OCI-LY7 (cell line): Measurements from ENCODE around the gene ATP1B2. TPM values are rescaled to one million over a fixed set of nuclear protein-coding genes. Genes with fewer than 3 reads are reported as not detected.

ENCODE experiments used
- BruUV-seq: library from RNA; stranded (reverse); fragments of 400-500 nt; replicated peaks from 2 replicates; lab custom pipeline; 2021; lab: Mats Ljungman, UMichigan
- CTCF ChIA-PET: fragments of 300-600 bp; sonication (Branson Sonifier 250); formaldehyde crosslinking; loops from one replicate; lab custom pipeline; 2022; ENCODE audit warnings: antibody characterized with exemption; ENCODE audit not compliant: unreplicated experiment; lab: Charles Lee
- POLR2A ChIA-PET: fragments of 300-600 bp; sonication (Branson Sonifier 250); formaldehyde crosslinking; loops from one replicate; lab custom pipeline; 2022; ENCODE audit warnings: antibody characterized with exemption; lab: Charles Lee
- DNase-seq: peaks from one replicate; pipeline ENCODE4 v3.0.0-alpha.2; 2015; ENCODE audit warnings: low spot score
- H2AFZ ChIP-seq: fragments of 200-600 bp; sonication (generic), shearing (Covaris generic); 2 replicates; pipeline ENCODE4 v1.6.1; 2014; ENCODE audit warnings: mild to moderate bottlenecking, antibody characterized with exemption, low read length, moderate library complexity
- H3K27ac ChIP-seq: fragments of 200-600 bp; sonication (generic); 2 replicates; pipeline ENCODE4 v1.5.1; 2014; ENCODE audit warnings: mixed run types, low read depth, mild to moderate bottlenecking, moderate library complexity, low read length, inconsistent platforms; ENCODE audit not compliant: poor library complexity, severe bottlenecking
- H3K36me3 ChIP-seq: fragments of 200-600 bp; sonication (generic); 2 replicates; pipeline ENCODE4 v1.6.1; 2014; ENCODE audit warnings: mild to moderate bottlenecking, antibody characterized with exemption, low read length, moderate library complexity, mixed read lengths; ENCODE audit not compliant: insufficient read depth
- H3K4me1 ChIP-seq: fragments of 200-600 bp; sonication (generic); 2 replicates; pipeline ENCODE4 v1.5.1; 2014; ENCODE audit warnings: mild to moderate bottlenecking, low read length; ENCODE audit not compliant: insufficient read depth, poor library complexity, severe bottlenecking
- H3K4me2 ChIP-seq: fragments of 200-600 bp; sonication (generic); 2 replicates; pipeline ENCODE4 v1.6.1; 2014; ENCODE audit warnings: mild to moderate bottlenecking, low read length
- H3K4me3 ChIP-seq: fragments of 200-600 bp; sonication (generic); 2 replicates; pipeline ENCODE4 v1.5.1; 2014; ENCODE audit warnings: mild to moderate bottlenecking, low read depth, low read length; ENCODE audit not compliant: poor library complexity, severe bottlenecking
- H3K79me2 ChIP-seq: fragments of 200-600 bp; sonication (generic); 2 replicates; pipeline ENCODE4 v1.6.1; 2016; ENCODE audit warnings: low read depth, mild to moderate bottlenecking, low read length, moderate library complexity, mixed read lengths; ENCODE audit not compliant: insufficient read depth
- H3K9me2 ChIP-seq: fragments of 200-600 bp; sonication (generic); 2 replicates; pipeline ENCODE4 v1.6.1; 2016; ENCODE audit warnings: mild to moderate bottlenecking, low read length, mixed read lengths; ENCODE audit not compliant: insufficient read depth
- H3K9me3 ChIP-seq: fragments of 200-600 bp; sonication (generic); 2 replicates; pipeline ENCODE4 v1.6.1; 2014; ENCODE audit warnings: mild to moderate bottlenecking, mixed run types, low read length, mixed read lengths
- H4K20me1 ChIP-seq: fragments of 200-600 bp; sonication (generic); 2 replicates; pipeline ENCODE4 v1.6.1; 2014; ENCODE audit warnings: mild to moderate bottlenecking, antibody characterized with exemption, low read length, moderate library complexity, mixed read lengths; ENCODE audit not compliant: insufficient read depth
- EZH2phosphoT487 ChIP-seq: fragments of 200-600 bp; sonication (generic); IDR thresholded peaks from 2 replicates; pipeline ENCODE4 v1.6.1; 2018; ENCODE audit warnings: low read depth, borderline replicate concordance, mild to moderate bottlenecking, mixed run types, antibody characterized with exemption, low read length, moderate library complexity, mixed read lengths
- intact Hi-C: fragments of 100-400 bp; cut with micrococcal nuclease; formaldehyde crosslinking; loops from one replicate; pipeline ENCODE4 v1.10.0; 2022; ENCODE audit not compliant: unreplicated experiment
- total RNA-seq, 2 experiments: library from RNA; depleted of rRNA in 1 of 2; stranded (reverse); fragments of >200 nt in 1 of 2; shearing (Covaris generic) in 1 of 2; gene quantifications; 2 replicates each; pipeline ENCODE4 v1.2.3, GENCODE V29; 2014 to 2022
- TF ChIP-seq, protein P1 (sequence below): fragments of 200-600 bp; sonication (generic); conservative IDR thresholded peaks from 2 replicates; pipeline ENCODE4 v1.5.1; 2014; ENCODE audit warnings: mild to moderate bottlenecking, antibody characterized with exemption, low read length, moderate library complexity, mixed read lengths

The ATP1B2 gene
- total RNA-seq, 2 experiments from 2014 or later, result not detected

DNA sequence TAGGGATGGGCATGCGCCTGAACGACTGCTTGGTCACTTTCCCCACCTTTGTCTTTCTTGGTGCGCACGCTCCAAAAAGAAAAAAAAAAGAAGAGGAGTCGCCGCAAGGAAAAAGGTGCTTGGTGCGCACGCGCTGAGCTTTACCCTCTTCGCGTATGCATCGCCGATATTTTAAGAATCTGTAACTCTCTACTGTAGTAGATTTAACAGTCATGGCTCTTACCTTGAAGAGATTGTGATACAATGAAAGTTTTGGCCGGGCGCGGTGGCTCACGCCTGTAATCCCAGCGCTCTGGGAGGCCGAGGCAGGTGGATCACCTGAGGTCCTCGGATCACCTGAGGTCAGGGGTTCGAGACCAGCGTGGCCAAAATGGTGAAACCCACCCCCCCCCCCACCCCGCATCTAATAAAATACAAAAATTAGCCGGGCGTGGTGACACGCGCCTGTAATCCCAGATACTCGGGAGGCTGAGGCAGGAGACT is 35.4 kb upstream of the ATP1B2 start:
- POLR2A ChIA-PET, result interaction anchor here (0.6 to 1.6 kb wide), 4 partner anchors 12 to 72 kb away, joined by 4 to 6 read pairs (median 4); partner anchors contain the start of genes MPDU1 and TP53

DNA sequence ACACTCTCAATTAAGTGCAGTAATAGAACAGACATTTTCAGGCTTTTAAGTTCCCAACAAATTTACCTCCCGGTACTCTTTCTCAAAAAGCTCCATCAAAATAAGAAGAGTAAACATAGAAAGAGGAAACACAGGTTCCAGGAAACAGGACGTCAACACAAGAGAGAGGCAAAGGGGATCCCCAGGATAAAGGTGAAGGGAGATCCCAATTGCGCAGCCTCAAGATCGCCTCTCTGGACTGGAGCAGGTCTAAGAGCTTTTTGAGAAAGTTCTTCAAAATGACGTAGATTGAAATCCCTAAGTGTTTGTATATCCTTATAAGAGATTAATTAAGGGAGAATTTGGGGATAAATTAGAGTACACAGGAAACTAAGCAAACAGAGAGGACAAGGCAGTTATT is 32.1 kb upstream of the ATP1B2 start:
- Histone ChIP-seq H3K36me3 (no peaks in the 10 kb centered on the region), H3K9me3 (no peaks in the 10 kb centered on the region), H2AFZ (no peak overlapping the region), H3K79me2 (peaks cover 7% of the 10 kb centered on the region), H3K27ac (no peak overlapping the region), H3K9me2 (no peaks in the 10 kb centered on the region), H4K20me1 (peaks cover 5% of the 10 kb centered on the region; the same call in 1 of the 2 replicates), H3K4me1 (peaks cover 3% of the 10 kb centered on the region), H3K4me2 (no peak overlapping the region), H3K4me3 (no peak overlapping the region)
- ChIA-PET CTCF (no interaction called here), POLR2A (interaction anchor here (0.7 kb wide), 2 partner anchors 8 to 378 kb away, joined by 3 read pairs; no protein-coding TSS in a partner anchor)
- intact Hi-C loops, result no loop called here
- BruUV-seq, result no TSS peak
- TF ChIP-seq, protein P1, sequence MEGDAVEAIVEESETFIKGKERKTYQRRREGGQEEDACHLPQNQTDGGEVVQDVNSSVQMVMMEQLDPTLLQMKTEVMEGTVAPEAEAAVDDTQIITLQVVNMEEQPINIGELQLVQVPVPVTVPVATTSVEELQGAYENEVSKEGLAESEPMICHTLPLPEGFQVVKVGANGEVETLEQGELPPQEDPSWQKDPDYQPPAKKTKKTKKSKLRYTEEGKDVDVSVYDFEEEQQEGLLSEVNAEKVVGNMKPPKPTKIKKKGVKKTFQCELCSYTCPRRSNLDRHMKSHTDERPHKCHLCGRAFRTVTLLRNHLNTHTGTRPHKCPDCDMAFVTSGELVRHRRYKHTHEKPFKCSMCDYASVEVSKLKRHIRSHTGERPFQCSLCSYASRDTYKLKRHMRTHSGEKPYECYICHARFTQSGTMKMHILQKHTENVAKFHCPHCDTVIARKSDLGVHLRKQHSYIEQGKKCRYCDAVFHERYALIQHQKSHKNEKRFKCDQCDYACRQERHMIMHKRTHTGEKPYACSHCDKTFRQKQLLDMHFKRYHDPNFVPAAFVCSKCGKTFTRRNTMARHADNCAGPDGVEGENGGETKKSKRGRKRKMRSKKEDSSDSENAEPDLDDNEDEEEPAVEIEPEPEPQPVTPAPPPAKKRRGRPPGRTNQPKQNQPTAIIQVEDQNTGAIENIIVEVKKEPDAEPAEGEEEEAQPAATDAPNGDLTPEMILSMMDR, result no peak
- TF ChIP-seq EZH2phosphoT487, result no peak
- DNase-seq, result no peak

More for the DNA sequence above, 35.4 kb upstream of the ATP1B2 start:
- H3K79me2 ChIP-seq, result peaks cover 26% of the 10 kb centered on the region
- intact Hi-C loops, result no loop called here
- H2AFZ ChIP-seq, result peak overlapping the region; percentile 88
- peaks cover 20% of the 10 kb centered on the region; the same call in 1 of the 2 replicates for H3K36me3 ChIP-seq
- peaks cover 20% of the 10 kb centered on the region for H3K4me1 ChIP-seq
- no peaks in the 10 kb centered on the region for H3K9me2 ChIP-seq
- H3K4me2 ChIP-seq, result peak overlapping the region; percentile 65
- H3K9me3 ChIP-seq, result no peaks in the 10 kb centered on the region
- BruUV-seq, result no TSS peak
- CTCF ChIA-PET, result interaction anchor here (1.4 kb wide), 1 partner anchor 73 kb away, joined by 4 read pairs; the partner anchor contains the start of gene WRAP53
- no peak for DNase-seq
- peaks cover 17% of the 10 kb centered on the region; the same call in 1 of the 2 replicates for H4K20me1 ChIP-seq
- H3K4me3 ChIP-seq, result peak overlapping the region; percentile 68
- TF ChIP-seq, protein P1, result no peak
- H3K27ac ChIP-seq, result peak overlapping the region; percentile 53

DNA sequence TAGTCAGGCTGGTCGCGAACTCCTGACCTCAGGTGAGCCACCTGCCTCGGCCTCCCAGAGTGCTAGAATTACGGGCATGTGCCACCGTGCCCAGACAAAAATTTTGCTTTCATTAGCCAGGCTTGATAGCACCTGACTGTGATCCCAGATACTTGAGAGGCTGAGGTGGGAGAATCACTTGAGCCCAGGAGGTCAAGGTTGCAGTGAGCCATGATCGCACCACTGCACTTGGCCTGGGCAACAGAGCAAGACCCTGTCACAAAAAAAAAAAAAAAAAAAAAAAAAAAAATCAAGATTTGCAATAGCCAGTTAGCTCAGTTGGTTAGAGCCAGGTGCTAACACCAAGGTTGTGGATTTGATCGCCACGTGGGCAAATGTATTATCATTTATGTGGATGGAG is 29.9 kb upstream of the ATP1B2 start:
- Histone ChIP-seq H3K79me2 (no peaks in the 10 kb centered on the region), H4K20me1 (no peaks in the 10 kb centered on the region), H3K36me3 (no peaks in the 10 kb centered on the region), H3K4me2 (no peak overlapping the region), H3K4me1 (no peaks in the 10 kb centered on the region), H3K4me3 (no peak overlapping the region), H2AFZ (no peak overlapping the region), H3K27ac (no peak overlapping the region), H3K9me2 (no peaks in the 10 kb centered on the region), H3K9me3 (no peaks in the 10 kb centered on the region)
- intact Hi-C loops, result no loop called here
- POLR2A ChIA-PET, result interaction anchor here (0.6 to 1.2 kb wide), 2 partner anchors 12 to 68 kb away, joined by 3 read pairs; no protein-coding TSS in a partner anchor
- no peak for DNase-seq
- no TSS peak for BruUV-seq
- CTCF ChIA-PET, result no interaction called here
- TF ChIP-seq, protein P1, result no peak
- no peak for TF ChIP-seq EZH2phosphoT487
